ENCODE data around the gene PMIS2.

Gene PMIS2

GRCh38 chr19:35556846-35557538 is 29.0 kb upstream of the PMIS2 start:
- no peak for DNase-seq

GRCh38 chr19:35557539-35558399 is 28.2 kb upstream of the PMIS2 start:
- no peak for DNase-seq

GRCh38 chr19:35558400-35559280 is 27.3 kb upstream of the PMIS2 start:
- DNase-seq = no peak

DNA sequence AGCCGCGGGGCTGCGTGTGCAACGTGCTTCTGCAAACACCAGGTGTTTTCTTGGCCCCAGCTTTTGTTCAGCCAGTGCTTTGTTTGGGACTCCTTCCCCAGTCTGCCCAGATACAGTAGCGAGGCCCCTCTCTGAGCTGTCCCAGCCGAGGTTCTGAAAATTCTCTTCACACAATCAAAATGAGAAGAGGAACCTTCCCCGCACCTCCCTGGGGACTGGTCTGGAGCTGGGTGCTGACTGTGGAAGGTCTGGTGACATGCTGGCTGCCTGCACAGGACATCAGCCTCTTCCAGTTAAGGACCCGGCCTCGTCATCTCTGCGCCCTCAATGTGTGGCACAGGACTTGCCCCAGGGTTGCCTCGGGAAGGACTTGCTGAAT is 26.7 kb upstream of the PMIS2 start:
- DNase-seq = no peak

DNA sequence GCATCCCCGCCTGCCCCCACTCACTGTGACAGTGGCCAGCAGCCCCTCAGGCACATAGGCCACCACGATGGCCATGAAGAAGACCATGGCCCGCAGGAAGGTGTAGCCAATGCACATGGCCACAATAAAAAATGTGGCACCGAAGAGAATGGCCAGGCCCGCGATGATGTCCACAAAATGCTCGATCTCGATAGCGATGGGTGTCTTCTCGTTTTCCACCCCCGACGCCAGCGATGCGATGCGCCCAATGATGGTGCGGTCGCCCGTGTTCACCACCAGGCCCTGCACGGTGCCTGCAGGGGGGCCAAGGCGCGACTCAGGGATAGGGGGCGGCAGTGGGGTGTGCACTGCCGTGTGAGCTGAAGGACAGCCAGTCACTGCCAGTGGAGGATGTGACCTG is 26.2 kb upstream of the PMIS2 start:
- no peak for DNase-seq

- DNase-seq = no peak
Observed at GRCh38 chr19:35560271-35560670, 25.7 kb upstream of the PMIS2 start.

DNA sequence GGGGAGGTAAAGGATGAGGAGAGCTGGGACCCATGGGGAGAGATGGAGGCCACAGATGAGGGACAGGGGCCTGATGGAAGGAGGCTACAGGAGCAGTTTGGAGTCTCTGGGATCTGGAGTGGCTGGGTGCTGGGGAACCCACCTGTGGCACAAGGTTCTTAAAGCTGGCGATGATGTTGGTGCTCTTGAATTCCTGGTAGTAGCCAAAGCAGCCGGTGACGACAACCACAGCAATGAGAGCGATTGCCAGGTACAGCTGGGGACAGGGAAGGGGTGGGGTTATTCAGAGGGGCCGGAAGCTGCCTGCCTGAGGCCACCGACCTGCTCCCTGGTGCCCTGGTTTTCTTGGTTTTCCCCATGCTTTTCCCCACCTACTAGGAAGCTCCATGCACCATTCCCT is 25.3 kb upstream of the PMIS2 start:
- no peak for DNase-seq

- no peak for DNase-seq
Observed at GRCh38 chr19:35561436-35561835, 24.5 kb upstream of the PMIS2 start.

GRCh38 chr19:35562336-35562735 is 23.6 kb upstream of the PMIS2 start:
- no peak for DNase-seq

GRCh38 chr19:35562776-35563175 is 23.2 kb upstream of the PMIS2 start:
- DNase-seq = no peak

- DNase-seq = no peak
Observed at GRCh38 chr19:35563207-35563829, 22.7 kb upstream of the PMIS2 start, which contains the start of gene ATP4A. Gene ATP4A, minus strand, starts transcription at chr19:35563658. Its CDS starts 29 bp downstream, at chr19:35563629.

- no peak for DNase-seq
Observed at GRCh38 chr19:35565016-35565856, 20.7 kb upstream of the PMIS2 start.

DNA sequence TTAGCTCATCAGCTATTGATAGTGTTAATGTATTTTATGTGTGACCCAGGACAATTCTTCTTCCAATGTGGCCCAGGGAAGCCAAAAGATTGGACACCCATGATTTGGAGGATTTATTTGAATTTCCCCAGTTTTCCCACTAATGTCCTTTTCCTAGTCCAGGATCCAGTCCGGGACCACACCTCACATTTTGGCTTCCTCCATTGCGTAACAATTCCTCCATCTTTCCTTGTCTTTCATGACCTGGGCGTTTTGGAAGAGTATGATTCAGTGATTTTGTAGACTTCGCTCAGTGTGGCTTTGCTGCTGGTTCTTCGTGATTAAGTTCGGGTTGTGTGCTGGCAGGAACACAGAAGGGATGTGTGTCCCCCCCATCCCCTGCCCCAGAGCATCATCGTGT is 19.2 kb upstream of the PMIS2 start:
- DNase-seq = no peak

DNA sequence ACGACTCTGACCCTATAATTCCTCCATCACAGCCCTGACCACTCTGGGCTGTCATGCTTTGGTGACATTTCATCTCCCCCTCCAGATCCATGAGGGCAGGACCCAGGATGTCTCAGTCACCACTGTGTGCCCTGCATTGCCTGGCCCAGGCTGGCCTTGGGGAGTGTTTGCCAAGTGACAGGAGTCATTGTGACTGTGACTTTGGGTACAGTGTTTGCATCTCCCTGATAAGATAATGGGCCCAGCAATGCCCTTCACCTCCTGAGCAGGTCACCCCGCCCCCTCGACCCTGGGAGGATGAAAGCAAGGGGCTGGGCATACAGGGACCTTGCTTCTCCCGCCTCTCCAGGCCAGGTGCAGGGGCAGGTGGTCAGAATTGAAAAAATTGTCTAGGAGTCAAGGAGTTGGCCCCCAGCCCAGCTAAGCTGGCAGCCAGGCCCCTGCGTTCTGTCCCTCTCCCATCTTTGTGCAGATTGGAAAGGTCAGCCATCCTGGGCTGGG is 16.6 kb upstream of the PMIS2 start:
- DNase-seq = no peak

- DNase-seq = no peak
Observed at GRCh38 chr19:35571406-35571965, 14.5 kb upstream of the PMIS2 start.

DNA sequence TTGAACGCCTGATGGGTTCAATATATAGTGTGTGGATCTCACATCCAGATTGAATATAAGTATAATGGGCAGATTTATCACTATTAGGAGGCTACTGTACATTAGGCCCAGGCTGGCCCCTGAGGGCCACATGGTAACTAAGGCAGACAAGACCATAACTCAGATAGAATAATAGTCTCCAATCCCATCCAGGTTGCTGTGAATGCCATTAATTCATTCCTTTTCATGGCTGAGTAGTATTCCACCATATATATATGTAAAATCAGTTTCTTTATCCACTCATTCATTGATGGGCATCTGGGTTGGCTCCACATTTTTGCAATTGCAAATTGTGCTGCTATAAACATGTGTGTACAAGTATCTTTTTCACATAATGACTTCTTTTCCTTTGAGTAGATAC is 8.1 kb upstream of the PMIS2 start:
- DNase-seq = no peak

GRCh38 chr19:35578707-35579106 is 7.3 kb upstream of the PMIS2 start:
- DNase-seq = no peak

GRCh38 chr19:35582760-35583159 is 3.2 kb upstream of the PMIS2 start:
- DNase-seq = no peak

GRCh38 chr19:35587321-35587720 is 1.3 kb downstream of the PMIS2 start:
- DNase-seq = no peak

DNA sequence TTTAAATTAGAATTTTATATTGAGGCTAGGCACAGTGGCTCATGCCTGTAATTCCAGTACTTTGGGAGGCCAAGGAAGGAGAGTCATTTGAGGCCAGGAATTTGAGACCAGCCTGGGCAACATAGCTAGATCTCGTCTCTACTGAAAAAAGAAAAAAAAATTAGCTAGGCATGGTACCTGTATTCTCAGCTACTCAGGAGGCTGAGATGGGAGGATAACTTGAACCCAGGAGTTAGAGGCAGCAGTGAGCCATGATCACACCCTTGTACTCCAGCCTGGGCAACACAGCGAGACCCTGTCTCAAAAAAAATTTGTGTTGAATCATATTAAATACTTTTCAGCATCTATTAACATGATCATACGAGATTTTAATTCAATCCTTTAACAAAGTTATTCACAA is 4.9 kb downstream of the PMIS2 start:
- DNase-seq = no peak

- DNase-seq = no peak
Observed at GRCh38 chr19:35592226-35592625, 6.3 kb downstream of the PMIS2 start.

Data from DMS79 (cell line).